ENCODE results near the gene SMG6. TPM values are rescaled to one million over a fixed set of nuclear protein-coding genes. Genes with fewer than 3 reads are reported as not detected.

Gene SMG6
- total and polyA plus RNA-seq, 2 of the 4 experiments (the other 2 are of a cell fraction) = 16.3 to 30.3 TPM

DNA sequence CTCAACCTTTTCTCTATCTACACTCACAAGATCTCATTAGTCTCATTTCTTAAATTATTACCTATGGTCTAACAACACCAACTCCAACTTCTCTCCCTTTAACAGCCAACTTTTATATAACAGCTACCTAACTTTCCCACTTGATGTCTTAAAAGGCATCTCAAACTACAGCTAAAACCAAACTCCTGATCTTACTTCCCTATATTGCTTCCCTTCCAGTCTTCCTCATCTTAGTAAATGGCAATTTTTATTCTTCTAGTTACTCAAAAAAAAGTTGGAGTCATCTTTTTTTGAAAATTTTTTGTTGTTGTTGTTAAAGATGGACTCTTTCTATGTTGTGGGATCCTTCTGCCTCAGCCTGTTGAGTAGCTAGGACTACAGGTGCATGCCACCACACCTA, 15.5 kb upstream of the SMG6 start:
- H3K14ac ChIP-seq (replicated peaks; ENCODE audit: low read depth, low read length) = no peak overlapping the region
- H2AK9ac ChIP-seq (replicated peaks; ENCODE audit: low read depth, low read length, poor library complexity) = no peak overlapping the region
- POLR2A ChIA-PET (ENCODE audit: unreplicated experiment) = no interaction called here
- CTCF ChIA-PET = no interaction called here
- no peak overlapping the region for H2AFZ ChIP-seq (replicated peaks; ENCODE audit: low read length, poor library complexity)
- H3K4ac ChIP-seq (ENCODE audit: low read depth, low read length) = no peak overlapping the region
- dilution Hi-C loops (cut with HindIII; ENCODE audit: low sequenced_read_pairs, unreplicated experiment) = no loop called here
- H3K18ac ChIP-seq (ENCODE audit: low read depth, low read length) = no peak overlapping the region
- H3K56ac ChIP-seq (ENCODE audit: extremely low read depth, insufficient read depth, low read length) = no peak overlapping the region
- no peaks in the 10 kb centered on the region for H3K4me1 ChIP-seq (ENCODE audit: control insufficient read depth, insufficient read depth, low read length)
- H3K4me2 ChIP-seq (ENCODE audit: low read depth, low read length) = no peak overlapping the region
- peaks cover 0 to 4% of the 10 kb centered on the region in 2 experiments; a peak in 2 of 4 replicates for H3K79me1 ChIP-seq (ENCODE audit: low read depth in 1 of 2, low read length in 2 of 2)
- no peak overlapping the region for H2BK5ac ChIP-seq (ENCODE audit: low read depth, low read length, poor library complexity, severe bottlenecking)
- no peak overlapping the region for H3K23ac ChIP-seq (ENCODE audit: low read depth, low read length)
- no peaks in the 10 kb centered on the region for H4K20me1 ChIP-seq (ENCODE audit: insufficient read depth, low read length)
- H3K27ac ChIP-seq (ENCODE audit: insufficient read depth, low read length) = no peak overlapping the region
- H4K91ac ChIP-seq (ENCODE audit: insufficient read depth, low read depth, low read length) = no peak overlapping the region
- no peak overlapping the region for H2BK120ac ChIP-seq (ENCODE audit: low read depth, low read length)
- no peaks in the 10 kb centered on the region for H3K9me3 ChIP-seq (ENCODE audit: control insufficient read depth, insufficient read depth, low read length)
- no peak overlapping the region for H3K9ac ChIP-seq (ENCODE audit: low read depth, low read length)
- TF ChIP-seq POLR2A (IDR thresholded peaks at IDR 0.05; ENCODE audit: low read depth, low read length) (no peak), BHLHE40 (IDR thresholded peaks at IDR 0.05; ENCODE audit: low read depth, low read length) (no peak), FOS (IDR thresholded peaks at IDR 0.05; ENCODE audit: low read depth, low read length) (no peak), MXI1 (IDR thresholded peaks at IDR 0.05; ENCODE audit: borderline replicate concordance, low read depth, low read length) (no peak), NFE2L2 (IDR thresholded peaks at IDR 0.05; ENCODE audit: low read depth, low read length) (no peak), MAFK (IDR thresholded peaks at IDR 0.05; ENCODE audit: low read depth, low read length) (no peak), RAD21 (IDR thresholded peaks at IDR 0.05; ENCODE audit: low read length) (no peak), RCOR1 (IDR thresholded peaks at IDR 0.05; ENCODE audit: insufficient replicate concordance, low read length) (no peak), RFX5 (IDR thresholded peaks at IDR 0.05; ENCODE audit: low read depth, low read length) (no peak), SMC3 (IDR thresholded peaks at IDR 0.05; ENCODE audit: low read depth, low read length) (no peak)
- TF ChIP-seq, protein P1, sequence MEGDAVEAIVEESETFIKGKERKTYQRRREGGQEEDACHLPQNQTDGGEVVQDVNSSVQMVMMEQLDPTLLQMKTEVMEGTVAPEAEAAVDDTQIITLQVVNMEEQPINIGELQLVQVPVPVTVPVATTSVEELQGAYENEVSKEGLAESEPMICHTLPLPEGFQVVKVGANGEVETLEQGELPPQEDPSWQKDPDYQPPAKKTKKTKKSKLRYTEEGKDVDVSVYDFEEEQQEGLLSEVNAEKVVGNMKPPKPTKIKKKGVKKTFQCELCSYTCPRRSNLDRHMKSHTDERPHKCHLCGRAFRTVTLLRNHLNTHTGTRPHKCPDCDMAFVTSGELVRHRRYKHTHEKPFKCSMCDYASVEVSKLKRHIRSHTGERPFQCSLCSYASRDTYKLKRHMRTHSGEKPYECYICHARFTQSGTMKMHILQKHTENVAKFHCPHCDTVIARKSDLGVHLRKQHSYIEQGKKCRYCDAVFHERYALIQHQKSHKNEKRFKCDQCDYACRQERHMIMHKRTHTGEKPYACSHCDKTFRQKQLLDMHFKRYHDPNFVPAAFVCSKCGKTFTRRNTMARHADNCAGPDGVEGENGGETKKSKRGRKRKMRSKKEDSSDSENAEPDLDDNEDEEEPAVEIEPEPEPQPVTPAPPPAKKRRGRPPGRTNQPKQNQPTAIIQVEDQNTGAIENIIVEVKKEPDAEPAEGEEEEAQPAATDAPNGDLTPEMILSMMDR (conservative IDR thresholded peaks at IDR 0.05; ENCODE audit: low read depth, low read length) = no peak
- TF ChIP-seq, protein P2, sequence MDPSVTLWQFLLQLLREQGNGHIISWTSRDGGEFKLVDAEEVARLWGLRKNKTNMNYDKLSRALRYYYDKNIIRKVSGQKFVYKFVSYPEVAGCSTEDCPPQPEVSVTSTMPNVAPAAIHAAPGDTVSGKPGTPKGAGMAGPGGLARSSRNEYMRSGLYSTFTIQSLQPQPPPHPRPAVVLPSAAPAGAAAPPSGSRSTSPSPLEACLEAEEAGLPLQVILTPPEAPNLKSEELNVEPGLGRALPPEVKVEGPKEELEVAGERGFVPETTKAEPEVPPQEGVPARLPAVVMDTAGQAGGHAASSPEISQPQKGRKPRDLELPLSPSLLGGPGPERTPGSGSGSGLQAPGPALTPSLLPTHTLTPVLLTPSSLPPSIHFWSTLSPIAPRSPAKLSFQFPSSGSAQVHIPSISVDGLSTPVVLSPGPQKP (IDR thresholded peaks at IDR 0.05; ENCODE audit: borderline replicate concordance, low read depth, low read length) = no peak
- TF ChIP-seq, protein P3, sequence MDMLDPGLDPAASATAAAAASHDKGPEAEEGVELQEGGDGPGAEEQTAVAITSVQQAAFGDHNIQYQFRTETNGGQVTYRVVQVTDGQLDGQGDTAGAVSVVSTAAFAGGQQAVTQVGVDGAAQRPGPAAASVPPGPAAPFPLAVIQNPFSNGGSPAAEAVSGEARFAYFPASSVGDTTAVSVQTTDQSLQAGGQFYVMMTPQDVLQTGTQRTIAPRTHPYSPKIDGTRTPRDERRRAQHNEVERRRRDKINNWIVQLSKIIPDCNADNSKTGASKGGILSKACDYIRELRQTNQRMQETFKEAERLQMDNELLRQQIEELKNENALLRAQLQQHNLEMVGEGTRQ (IDR thresholded peaks at IDR 0.05; ENCODE audit: low read depth, low read length) = no peak
- ATAC-seq (ENCODE audit: low read depth) (no peak), DNase-seq (no peak)
- BruUV-seq (replicated peaks) = no TSS peak
- H2BK15ac ChIP-seq (ENCODE audit: low read depth, low read length) = no peak overlapping the region
- H3K9me1 ChIP-seq (ENCODE audit: insufficient read depth, low read length) = no peaks in the 10 kb centered on the region
- no peak overlapping the region for H2BK20ac ChIP-seq (ENCODE audit: low read depth, low read length)
- intact Hi-C loops (cut with micrococcal nuclease) = no loop called here
- H3K27me3 ChIP-seq (ENCODE audit: control insufficient read depth, insufficient read depth, low read length) = no peaks in the 10 kb centered on the region
- no peak overlapping the region for H2AK5ac ChIP-seq (ENCODE audit: low read depth, low read length)
- H4K5ac ChIP-seq (ENCODE audit: low read depth, low read length) = no peak overlapping the region
- H3K36me3 ChIP-seq (ENCODE audit: control insufficient read depth, insufficient read depth, low read length) = peaks cover 27% of the 10 kb centered on the region
- H4K8ac ChIP-seq (ENCODE audit: low read depth in 2 of 2, low read length in 2 of 2) = no peak overlapping the region
- in situ Hi-C loops (cut with MboI; ENCODE audit: low sequenced_read_pairs) = no loop called here
- no peak overlapping the region for H3K4me3 ChIP-seq (ENCODE audit: insufficient read depth, low read depth, low read length)
